ENCODE data around the gene PEDS1.
A peak's percentile ranks its signal among the peaks of the same experiment; 100 is the strongest.
"Not testable (repeated sequence)": the region's sequence is repeated elsewhere in the genome, so short reads cannot be mapped to it uniquely, and the experiment has no call there.

The PEDS1 gene

GRCh38 chr20:50138479-50139393 is 14.8 kb downstream of the PEDS1 start:
- no peak for TF ChIP-seq EZH2 (IDR thresholded peaks at IDR 0.05; ENCODE audit: borderline replicate concordance, low read length)
- TF ChIP-seq CTCF (IDR thresholded peaks at IDR 0.05; ENCODE audit: low read length): peak; percentile 8; the same call in 1 of the 2 replicates
- H3K27ac ChIP-seq (ENCODE audit: low read depth, low read length, poor library complexity, severe bottlenecking): no peak overlapping the region
- no peak overlapping the region for H3K4me2 ChIP-seq (ENCODE audit: low read length)
- no peak overlapping the region for H2AFZ ChIP-seq (ENCODE audit: low read length)
- H3K4me1 ChIP-seq (ENCODE audit: insufficient read depth, low read length, severe bottlenecking): no peaks in the 10 kb centered on the region
- H3K4me3 ChIP-seq (ENCODE audit: low read depth, low read length, poor library complexity, severe bottlenecking): no peak overlapping the region
- H3K36me3 ChIP-seq (ENCODE audit: insufficient read depth, low read length): peaks cover 35% of the 10 kb centered on the region; the same call in 1 of the 2 replicates
- no peaks in the 10 kb centered on the region for H4K20me1 ChIP-seq (ENCODE audit: insufficient read depth, low read length)
- no peaks in the 10 kb centered on the region for H3F3A ChIP-seq (ENCODE audit: insufficient read depth, low read length)
- H3K9me2 ChIP-seq (ENCODE audit: low read depth, low read length): no peaks in the 10 kb centered on the region
- no peaks in the 10 kb centered on the region for H3K27me3 ChIP-seq (ENCODE audit: insufficient read depth, low read length)
- H3K9me3 ChIP-seq (ENCODE audit: low read length): no peaks in the 10 kb centered on the region
- H3K79me2 ChIP-seq (ENCODE audit: insufficient read depth, low read length): no peaks in the 10 kb centered on the region
- no peak overlapping the region for H3K9ac ChIP-seq (ENCODE audit: low read length)

GRCh38 chr20:50138120-50138478 is 15.4 kb downstream of the PEDS1 start:
- H3F3A ChIP-seq (ENCODE audit: insufficient read depth, low read length): no peaks in the 10 kb centered on the region
- no peak overlapping the region for H3K27ac ChIP-seq (ENCODE audit: low read depth, low read length, poor library complexity, severe bottlenecking)
- no peak overlapping the region for H3K4me2 ChIP-seq (ENCODE audit: low read length)
- H3K79me2 ChIP-seq (ENCODE audit: insufficient read depth, low read length): no peaks in the 10 kb centered on the region
- H3K4me3 ChIP-seq (ENCODE audit: low read depth, low read length, poor library complexity, severe bottlenecking): no peak overlapping the region
- H3K9ac ChIP-seq (ENCODE audit: low read length): no peak overlapping the region
- H3K27me3 ChIP-seq (ENCODE audit: insufficient read depth, low read length): no peaks in the 10 kb centered on the region
- H2AFZ ChIP-seq (ENCODE audit: low read length): no peak overlapping the region
- no peaks in the 10 kb centered on the region for H3K4me1 ChIP-seq (ENCODE audit: insufficient read depth, low read length, severe bottlenecking)
- peaks cover 37% of the 10 kb centered on the region; the same call in 1 of the 2 replicates for H3K36me3 ChIP-seq (ENCODE audit: insufficient read depth, low read length)
- no peaks in the 10 kb centered on the region for H3K9me2 ChIP-seq (ENCODE audit: low read depth, low read length)
- H4K20me1 ChIP-seq (ENCODE audit: insufficient read depth, low read length): no peaks in the 10 kb centered on the region
- no peak for TF ChIP-seq CTCF (IDR thresholded peaks at IDR 0.05; ENCODE audit: low read length)
- no peak for TF ChIP-seq EZH2 (IDR thresholded peaks at IDR 0.05; ENCODE audit: borderline replicate concordance, low read length)
- no peaks in the 10 kb centered on the region for H3K9me3 ChIP-seq (ENCODE audit: low read length)

GRCh38 chr20:50137702-50138101 is 15.8 kb downstream of the PEDS1 start:
- H3K36me3 ChIP-seq (ENCODE audit: insufficient read depth, low read length): peaks cover 37% of the 10 kb centered on the region; the same call in 1 of the 2 replicates
- H3K27ac ChIP-seq (ENCODE audit: low read depth, low read length, poor library complexity, severe bottlenecking): not testable (repeated sequence)

More at GRCh38 chr20:50137702-50138101, 15.8 kb downstream of the PEDS1 start:
- not testable (repeated sequence) for H3K4me2 ChIP-seq (ENCODE audit: low read length); H3F3A ChIP-seq (ENCODE audit: insufficient read depth, low read length); H3K79me2 ChIP-seq (ENCODE audit: insufficient read depth, low read length); H3K27me3 ChIP-seq (ENCODE audit: insufficient read depth, low read length); H4K20me1 ChIP-seq (ENCODE audit: insufficient read depth, low read length); H3K4me1 ChIP-seq (ENCODE audit: insufficient read depth, low read length, severe bottlenecking); H3K9me3 ChIP-seq (ENCODE audit: low read length); H3K9ac ChIP-seq (ENCODE audit: low read length); H2AFZ ChIP-seq (ENCODE audit: low read length); H3K9me2 ChIP-seq (ENCODE audit: low read depth, low read length); H3K4me3 ChIP-seq (ENCODE audit: low read depth, low read length, poor library complexity, severe bottlenecking)

Data from OCI-LY1 (cell line).